D721Med (cell line): Measurements from ENCODE around the gene TBC1D1.

Experiments
- DNase-seq: peaks from one replicate; pipeline ENCODE4 v3.0.0; 2011; ENCODE audit warnings: low spot score; ENCODE audit not compliant: insufficient read length
- FAIRE-seq: peaks from 2 replicates; lab custom pipeline; 2011; peaks lifted over from hg19 to GRCh38; lab: Jason Lieb, UNC
- CTCF ChIP-seq: IDR thresholded peaks from 2 replicates; pipeline ENCODE4 v1.5.1; 2012; ENCODE audit warnings: mild to moderate bottlenecking, control low read depth; ENCODE audit not compliant: insufficient read depth; ENCODE audit errors: missing control alignments

TBC1D1 gene

GRCh38 chr4:38181286-38181685, 290.4 kb downstream of the TBC1D1 start:
- no peak for TF ChIP-seq CTCF
- FAIRE-seq: no peak
- DNase-seq: no peak

- no peak for TF ChIP-seq CTCF
- no peak for DNase-seq
- no peak for FAIRE-seq
These were observed 291.6 kb downstream of the TBC1D1 start for GRCh38 chr4:38182334-38182998.

GRCh38 chr4:38184404-38184803, 293.5 kb downstream of the TBC1D1 start:
- FAIRE-seq (no peak), DNase-seq (no peak)
- no peak for TF ChIP-seq CTCF

GRCh38 chr4:38185406-38186144, 294.7 kb downstream of the TBC1D1 start:
- TF ChIP-seq CTCF: no peak
- FAIRE-seq (no peak), DNase-seq (no peak)

- no peak for DNase-seq
- FAIRE-seq: no peak
- no peak for TF ChIP-seq CTCF
These were observed 297.3 kb downstream of the TBC1D1 start for GRCh38 chr4:38188136-38188535.

- FAIRE-seq (no peak), DNase-seq (no peak)
- TF ChIP-seq CTCF: no peak
These were observed 297.8 kb downstream of the TBC1D1 start for GRCh38 chr4:38188631-38189101.
